ENCODE data around the gene TOM1. TPM values are rescaled to one million over a fixed set of nuclear protein-coding genes. Genes with fewer than 3 reads are reported as not detected.

The TOM1 gene
- total and polyA plus RNA-seq, 10 of the 15 experiments (the other 5 are each of a cell fraction or from before 2014, with no cell fraction given) = 2.2 to 64.6 (median 40.3) TPM

DNA sequence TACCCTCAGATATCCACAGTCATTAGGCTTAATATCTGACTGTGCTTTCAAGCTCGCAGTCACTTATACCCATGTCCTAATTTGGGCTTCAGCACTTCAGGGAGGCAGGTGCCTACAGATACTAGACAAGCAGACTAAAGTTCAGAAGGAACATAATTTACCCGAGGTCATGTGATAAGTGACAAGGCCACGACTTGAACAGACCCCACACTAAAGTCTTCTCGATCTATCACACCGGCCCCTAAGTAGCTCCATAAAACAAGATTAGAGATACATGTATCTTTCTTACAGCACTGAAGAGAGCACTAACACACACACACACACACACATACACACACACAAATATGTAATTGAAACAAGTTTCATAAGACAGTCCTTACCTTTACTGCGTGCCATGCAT is 32.6 kb downstream of the TOM1 start (continued):
- TF ChIP-seq, protein P1, sequence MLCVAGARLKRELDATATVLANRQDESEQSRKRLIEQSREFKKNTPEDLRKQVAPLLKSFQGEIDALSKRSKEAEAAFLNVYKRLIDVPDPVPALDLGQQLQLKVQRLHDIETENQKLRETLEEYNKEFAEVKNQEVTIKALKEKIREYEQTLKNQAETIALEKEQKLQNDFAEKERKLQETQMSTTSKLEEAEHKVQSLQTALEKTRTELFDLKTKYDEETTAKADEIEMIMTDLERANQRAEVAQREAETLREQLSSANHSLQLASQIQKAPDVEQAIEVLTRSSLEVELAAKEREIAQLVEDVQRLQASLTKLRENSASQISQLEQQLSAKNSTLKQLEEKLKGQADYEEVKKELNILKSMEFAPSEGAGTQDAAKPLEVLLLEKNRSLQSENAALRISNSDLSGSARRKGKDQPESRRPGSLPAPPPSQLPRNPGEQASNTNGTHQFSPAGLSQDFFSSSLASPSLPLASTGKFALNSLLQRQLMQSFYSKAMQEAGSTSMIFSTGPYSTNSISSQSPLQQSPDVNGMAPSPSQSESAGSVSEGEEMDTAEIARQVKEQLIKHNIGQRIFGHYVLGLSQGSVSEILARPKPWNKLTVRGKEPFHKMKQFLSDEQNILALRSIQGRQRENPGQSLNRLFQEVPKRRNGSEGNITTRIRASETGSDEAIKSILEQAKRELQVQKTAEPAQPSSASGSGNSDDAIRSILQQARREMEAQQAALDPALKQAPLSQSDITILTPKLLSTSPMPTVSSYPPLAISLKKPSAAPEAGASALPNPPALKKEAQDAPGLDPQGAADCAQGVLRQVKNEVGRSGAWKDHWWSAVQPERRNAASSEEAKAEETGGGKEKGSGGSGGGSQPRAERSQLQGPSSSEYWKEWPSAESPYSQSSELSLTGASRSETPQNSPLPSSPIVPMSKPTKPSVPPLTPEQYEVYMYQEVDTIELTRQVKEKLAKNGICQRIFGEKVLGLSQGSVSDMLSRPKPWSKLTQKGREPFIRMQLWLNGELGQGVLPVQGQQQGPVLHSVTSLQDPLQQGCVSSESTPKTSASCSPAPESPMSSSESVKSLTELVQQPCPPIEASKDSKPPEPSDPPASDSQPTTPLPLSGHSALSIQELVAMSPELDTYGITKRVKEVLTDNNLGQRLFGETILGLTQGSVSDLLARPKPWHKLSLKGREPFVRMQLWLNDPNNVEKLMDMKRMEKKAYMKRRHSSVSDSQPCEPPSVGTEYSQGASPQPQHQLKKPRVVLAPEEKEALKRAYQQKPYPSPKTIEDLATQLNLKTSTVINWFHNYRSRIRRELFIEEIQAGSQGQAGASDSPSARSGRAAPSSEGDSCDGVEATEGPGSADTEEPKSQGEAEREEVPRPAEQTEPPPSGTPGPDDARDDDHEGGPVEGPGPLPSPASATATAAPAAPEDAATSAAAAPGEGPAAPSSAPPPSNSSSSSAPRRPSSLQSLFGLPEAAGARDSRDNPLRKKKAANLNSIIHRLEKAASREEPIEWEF (IDR thresholded peaks at IDR 0.05; ENCODE audit: insufficient replicate concordance, low read depth, low read length) = no peak
- TF ChIP-seq ASH2L (IDR thresholded peaks at IDR 0.05; ENCODE audit: borderline replicate concordance, low read depth) (no peak), CHD2 (IDR thresholded peaks at IDR 0.05; ENCODE audit: borderline replicate concordance, low read depth, low read length) (no peak)

DNA sequence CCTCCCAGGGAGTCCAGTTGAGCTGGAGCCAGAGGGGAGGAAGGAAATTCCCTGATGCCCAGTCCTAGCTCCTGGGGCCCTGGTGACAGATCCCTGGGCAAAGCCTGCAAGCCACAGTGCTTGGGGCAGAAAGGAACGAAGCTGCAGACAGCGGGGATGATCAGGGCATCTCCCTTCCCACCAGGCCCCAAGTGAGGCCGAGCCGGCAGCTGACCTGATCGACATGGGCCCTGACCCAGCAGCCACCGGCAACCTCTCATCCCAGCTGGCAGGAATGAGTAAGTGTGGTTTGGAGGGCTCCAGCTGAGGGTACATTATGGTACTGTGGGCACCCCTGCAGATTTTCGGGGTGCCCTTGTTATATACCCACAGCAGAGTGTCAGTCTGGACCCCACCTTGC is 33.5 kb downstream of the TOM1 start:
- Histone ChIP-seq H3K27me3 (replicated peaks in 1 of 2; ENCODE audit: control insufficient read depth in 2 of 2, insufficient read depth in 2 of 2, low read length in 1 of 2) (no peaks in the 10 kb centered on the region), H3K79me2 (ENCODE audit: control insufficient read depth, insufficient read depth, low read length) (no peaks in the 10 kb centered on the region), H3K9ac (ENCODE audit: control insufficient read depth, insufficient read depth, low read length) (no peak overlapping the region), H3K9me3 (replicated peaks; ENCODE audit: control insufficient read depth, insufficient read depth, low read length) (no peaks in the 10 kb centered on the region), H4K20me1 (ENCODE audit: control insufficient read depth, insufficient read depth) (no peaks in the 10 kb centered on the region), H2AFZ (ENCODE audit: control insufficient read depth, low read depth, low read length) (no peak overlapping the region), H3K36me3 (ENCODE audit: control insufficient read depth in 2 of 2, insufficient read depth in 2 of 2, low read length in 1 of 2) (peaks cover 0 to 28% of the 10 kb centered on the region in 2 experiments; a peak in 2 of 4 replicates), H3K4me2 (ENCODE audit: control insufficient read depth, insufficient read depth) (no peak overlapping the region), H3K27ac (ENCODE audit: control insufficient read depth, insufficient read depth) (no peak overlapping the region), H3K4me1 (ENCODE audit: control insufficient read depth, insufficient read depth, low read length) (peaks cover 9% of the 10 kb centered on the region), H3K4me3 (no peak overlapping the region)
- ChIA-PET CTCF (interaction anchor here (1.5 to 1.6 kb wide), 2 partner anchors 27 to 249 kb away, joined by 4 to 5 read pairs; no protein-coding TSS in a partner anchor), POLR2A (interaction anchor here (1.6 kb wide), 1 partner anchor 27 kb away, joined by 5 read pairs; no protein-coding TSS in a partner anchor), RAD21 (ENCODE audit: unreplicated experiment) (interaction anchor here (1.6 kb wide), 1 partner anchor 27 kb away, joined by 6 read pairs; no protein-coding TSS in a partner anchor), SMC1A (ENCODE audit: uncharacterized antibody, unreplicated experiment) (interaction anchor here (0.7 to 2.1 kb wide), 3 partner anchors 18 to 102 kb away, joined by 3 to 6 read pairs (median 3); no protein-coding TSS in a partner anchor)
- WGBS (ENCODE audit: insufficient coverage, insufficient replicate concordance, low lambda C conversion rate, missing lambda C conversion rate) = 64% methylated on average over 7 of the region's 7 CpGs
- intact Hi-C loops (cut with micrococcal nuclease; ENCODE audit: unreplicated experiment) (no loop called here), in situ Hi-C loops (cut with MboI) (no loop called here)
- TF ChIP-seq IKZF2 (IDR thresholded peaks at IDR 0.05) = no peak
- TF ChIP-seq, protein P2, sequence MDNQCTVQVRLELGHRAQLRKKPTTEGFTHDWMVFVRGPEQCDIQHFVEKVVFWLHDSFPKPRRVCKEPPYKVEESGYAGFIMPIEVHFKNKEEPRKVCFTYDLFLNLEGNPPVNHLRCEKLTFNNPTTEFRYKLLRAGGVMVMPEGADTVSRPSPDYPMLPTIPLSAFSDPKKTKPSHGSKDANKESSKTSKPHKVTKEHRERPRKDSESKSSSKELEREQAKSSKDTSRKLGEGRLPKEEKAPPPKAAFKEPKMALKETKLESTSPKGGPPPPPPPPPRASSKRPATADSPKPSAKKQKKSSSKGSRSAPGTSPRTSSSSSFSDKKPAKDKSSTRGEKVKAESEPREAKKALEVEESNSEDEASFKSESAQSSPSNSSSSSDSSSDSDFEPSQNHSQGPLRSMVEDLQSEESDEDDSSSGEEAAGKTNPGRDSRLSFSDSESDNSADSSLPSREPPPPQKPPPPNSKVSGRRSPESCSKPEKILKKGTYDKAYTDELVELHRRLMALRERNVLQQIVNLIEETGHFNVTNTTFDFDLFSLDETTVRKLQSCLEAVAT (IDR thresholded peaks at IDR 0.05) = no peak
- BruUV-seq (replicated peaks) = no TSS peak
- no peak for DNase-seq (ENCODE audit: low read depth, low spot score)
- FAIRE-seq = no peak
- no peak for ATAC-seq

Measured in GM12878 (cell line).